ENCODE measurements around the gene COQ8B.

DNA sequence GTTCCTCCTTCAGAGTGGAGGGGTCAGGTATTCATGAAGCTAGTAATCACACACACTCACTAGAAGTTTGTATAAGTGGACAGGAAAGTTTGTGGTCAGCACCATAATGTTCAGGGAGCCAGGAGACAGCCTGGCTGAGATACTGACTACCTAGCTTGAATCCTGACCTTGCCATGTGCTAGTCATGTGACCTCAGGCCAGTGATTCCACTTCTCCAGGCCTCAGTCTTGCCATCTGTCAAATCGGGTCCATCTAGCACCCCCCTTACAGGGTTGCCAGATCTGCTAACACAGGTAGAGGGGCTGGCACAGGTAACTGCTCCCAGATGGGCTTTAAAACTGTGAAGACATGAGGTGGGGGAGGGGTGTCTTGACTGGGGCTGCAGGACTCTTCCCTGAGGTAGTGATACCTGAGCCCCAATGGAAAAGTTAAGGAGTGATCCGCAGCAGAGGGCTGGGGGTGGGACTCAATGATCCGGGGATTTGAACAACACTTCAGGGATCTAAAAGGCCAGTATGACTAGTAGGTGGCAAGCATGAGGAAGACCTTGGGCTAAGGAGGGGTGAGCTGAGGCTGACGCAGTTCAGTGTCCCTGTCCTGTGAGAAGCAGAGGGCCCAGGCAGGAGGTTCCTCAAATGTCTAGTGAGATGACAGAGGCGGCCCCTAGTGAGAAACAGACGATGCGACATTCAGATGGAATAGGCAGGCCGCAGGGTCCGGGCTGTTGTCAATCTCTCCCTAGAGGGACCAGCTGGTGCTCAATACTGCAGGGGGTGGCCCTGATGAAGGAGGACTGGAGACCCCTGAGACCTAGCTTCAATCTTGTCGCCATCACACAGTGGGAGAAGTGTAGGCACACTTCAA is 25.1 kb upstream of the COQ8B start:
- TF ChIP-seq CTCF (IDR thresholded peaks at IDR 0.05), result no peak
- TF ChIP-seq POLR2AphosphoS5 (IDR thresholded peaks at IDR 0.05; ENCODE audit: insufficient read depth in 1 of 2, low read depth in 1 of 2), result peak in 1 of 2 donors; percentile 6
